ENCODE results near the gene SYNC.

DNA sequence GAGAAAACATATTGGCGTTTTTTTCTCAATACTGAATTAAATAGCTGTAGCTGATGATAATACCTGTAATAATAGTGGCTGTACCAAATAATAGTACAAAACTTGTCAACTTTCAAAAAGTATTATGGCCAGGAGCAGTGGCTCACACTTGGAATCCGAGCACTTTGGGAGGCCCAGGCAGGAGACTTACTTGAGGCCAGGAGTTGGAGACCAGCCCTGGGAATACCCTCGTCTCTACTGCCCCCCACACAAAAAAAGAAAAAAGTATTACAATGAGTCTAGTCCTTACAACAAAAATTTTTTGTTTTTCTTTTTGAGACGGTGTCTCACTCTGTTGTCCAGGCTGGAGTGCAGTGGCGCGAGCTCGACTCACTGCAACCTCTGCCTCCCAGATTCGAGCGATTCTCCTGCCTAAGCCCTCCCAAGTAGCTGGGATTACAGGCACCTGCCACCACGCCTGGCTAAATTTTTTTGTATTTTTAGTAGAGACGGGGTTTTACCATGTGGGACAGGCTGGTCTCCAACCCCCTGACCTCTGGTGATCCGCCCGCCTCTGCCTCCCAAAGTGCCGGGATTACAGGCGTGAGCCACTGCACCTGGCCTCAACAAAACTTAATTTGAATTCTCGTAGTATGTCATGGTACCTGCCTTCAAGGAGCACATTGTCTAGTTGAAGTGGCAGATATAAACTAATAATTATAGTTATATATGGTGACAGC is 50.2 kb downstream of the SYNC start:
- TF ChIP-seq, protein P1, sequence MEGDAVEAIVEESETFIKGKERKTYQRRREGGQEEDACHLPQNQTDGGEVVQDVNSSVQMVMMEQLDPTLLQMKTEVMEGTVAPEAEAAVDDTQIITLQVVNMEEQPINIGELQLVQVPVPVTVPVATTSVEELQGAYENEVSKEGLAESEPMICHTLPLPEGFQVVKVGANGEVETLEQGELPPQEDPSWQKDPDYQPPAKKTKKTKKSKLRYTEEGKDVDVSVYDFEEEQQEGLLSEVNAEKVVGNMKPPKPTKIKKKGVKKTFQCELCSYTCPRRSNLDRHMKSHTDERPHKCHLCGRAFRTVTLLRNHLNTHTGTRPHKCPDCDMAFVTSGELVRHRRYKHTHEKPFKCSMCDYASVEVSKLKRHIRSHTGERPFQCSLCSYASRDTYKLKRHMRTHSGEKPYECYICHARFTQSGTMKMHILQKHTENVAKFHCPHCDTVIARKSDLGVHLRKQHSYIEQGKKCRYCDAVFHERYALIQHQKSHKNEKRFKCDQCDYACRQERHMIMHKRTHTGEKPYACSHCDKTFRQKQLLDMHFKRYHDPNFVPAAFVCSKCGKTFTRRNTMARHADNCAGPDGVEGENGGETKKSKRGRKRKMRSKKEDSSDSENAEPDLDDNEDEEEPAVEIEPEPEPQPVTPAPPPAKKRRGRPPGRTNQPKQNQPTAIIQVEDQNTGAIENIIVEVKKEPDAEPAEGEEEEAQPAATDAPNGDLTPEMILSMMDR (IDR thresholded peaks at IDR 0.05) = no peak
- no peak for TF ChIP-seq POLR2A (IDR thresholded peaks at IDR 0.05)
